Measurements from ENCODE around the gene CLCN5.

The CLCN5 gene

DNA sequence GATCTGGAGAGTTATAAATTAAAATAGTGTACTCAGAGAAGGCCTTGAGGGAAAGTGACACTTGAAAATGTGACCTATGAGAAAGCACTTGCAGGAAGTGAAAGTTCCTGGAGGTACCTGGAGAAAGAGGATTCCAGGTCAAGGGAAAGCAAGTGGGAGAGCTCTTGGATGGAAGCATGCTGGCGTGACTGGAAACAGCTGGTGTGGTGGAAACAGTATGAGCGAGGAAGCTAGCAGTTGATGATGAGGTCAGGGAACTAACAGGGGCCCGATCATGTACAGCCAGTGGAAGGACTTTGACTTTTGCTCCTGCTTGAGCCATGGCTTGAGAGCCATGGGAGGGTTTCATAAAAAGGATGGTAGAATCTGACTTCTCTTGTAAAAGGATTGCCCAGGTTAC, 9.5 kb upstream of the CLCN5 start:
- no peaks in the 10 kb centered on the region for H3K9me3 Mint-ChIP-seq
- no peak overlapping the region for H3K4me3 Mint-ChIP-seq
- H3K27ac Mint-ChIP-seq = no peak overlapping the region
- H3K27me3 Mint-ChIP-seq (ENCODE audit: low read depth) = no peaks in the 10 kb centered on the region
- no peaks in the 10 kb centered on the region for H3K36me3 Mint-ChIP-seq (ENCODE audit: low read depth)
- peaks cover 10% of the 10 kb centered on the region for H3K4me1 Mint-ChIP-seq (ENCODE audit: low read depth)

DNA sequence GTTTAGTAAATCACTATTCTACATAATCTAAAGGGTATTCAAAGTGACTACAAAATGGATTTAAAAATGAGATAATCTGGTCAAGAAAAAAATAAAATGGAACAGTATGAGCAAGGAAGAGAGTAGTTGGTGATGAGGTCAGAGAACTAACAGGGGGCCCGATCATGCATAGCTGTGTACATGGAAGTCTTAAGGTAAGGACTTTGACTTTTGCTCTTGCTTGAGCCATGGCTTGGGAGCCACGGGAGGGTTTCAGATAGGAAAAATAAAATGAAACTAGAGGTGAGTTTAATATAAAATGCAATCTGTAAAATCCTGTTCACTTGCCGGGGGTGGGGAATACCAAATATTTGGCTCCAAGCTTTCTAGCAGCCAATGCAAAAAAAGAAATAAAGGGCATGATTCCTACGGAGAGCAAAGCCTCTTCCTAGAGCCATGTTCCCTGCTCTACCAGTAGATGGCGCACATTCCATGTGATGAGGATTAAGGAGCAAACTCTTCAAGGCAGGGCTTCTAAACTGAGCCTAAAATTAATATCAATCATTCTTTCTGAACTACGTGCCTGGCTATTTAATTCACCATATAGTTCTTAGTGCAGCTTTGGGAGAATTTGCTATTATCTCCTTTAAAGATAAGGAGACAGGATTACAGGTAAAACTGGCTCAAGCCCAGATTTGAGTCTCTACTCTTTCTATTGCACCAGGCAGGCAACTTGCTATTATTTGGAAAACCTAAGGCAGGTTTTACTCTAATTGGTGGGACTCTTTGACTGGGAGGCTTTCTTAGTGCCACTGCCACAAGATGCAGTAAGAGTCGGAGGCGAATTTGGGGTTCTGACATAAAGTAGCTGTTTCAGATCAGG, 6.8 kb upstream of the CLCN5 start:
- no peaks in the 10 kb centered on the region for H3K9me3 Mint-ChIP-seq

DNA sequence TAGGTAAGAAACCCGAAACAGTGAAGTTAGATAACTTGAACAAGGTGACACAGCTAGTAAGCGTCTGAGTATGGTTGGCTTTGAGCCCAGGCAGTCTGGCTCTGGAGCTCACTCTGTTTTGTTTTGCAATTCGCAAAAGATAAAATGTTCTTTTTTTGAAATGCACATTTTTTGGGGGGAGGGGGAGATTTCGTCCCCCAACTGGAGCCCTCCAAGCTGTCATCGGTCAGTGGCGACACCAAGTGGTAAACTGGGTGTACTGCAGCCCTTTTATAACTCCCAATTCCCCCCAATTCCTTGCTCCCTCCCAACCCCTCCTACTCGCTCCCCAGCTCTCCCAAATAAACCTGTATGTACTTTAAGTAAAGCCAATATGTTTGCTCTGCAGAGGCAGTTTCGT, 2.8 kb upstream of the CLCN5 start:
- H3K9me3 Mint-ChIP-seq = no peaks in the 10 kb centered on the region
- H3K36me3 Mint-ChIP-seq (ENCODE audit: low read depth) = peaks cover 1% of the 10 kb centered on the region
- H3K4me1 Mint-ChIP-seq (ENCODE audit: low read depth) = peaks cover 9% of the 10 kb centered on the region
- H3K27ac Mint-ChIP-seq = no peak overlapping the region
- H3K27me3 Mint-ChIP-seq (ENCODE audit: low read depth) = no peaks in the 10 kb centered on the region
- no peak overlapping the region for H3K4me3 Mint-ChIP-seq

More for the DNA sequence above, 6.8 kb upstream of the CLCN5 start:
- Mint-ChIP-seq H3K4me3 (no peak overlapping the region), H3K4me1 (ENCODE audit: low read depth) (peaks cover 3% of the 10 kb centered on the region), H3K27ac (no peak overlapping the region), H3K27me3 (ENCODE audit: low read depth) (no peaks in the 10 kb centered on the region), H3K36me3 (ENCODE audit: low read depth) (no peaks in the 10 kb centered on the region)

DNA sequence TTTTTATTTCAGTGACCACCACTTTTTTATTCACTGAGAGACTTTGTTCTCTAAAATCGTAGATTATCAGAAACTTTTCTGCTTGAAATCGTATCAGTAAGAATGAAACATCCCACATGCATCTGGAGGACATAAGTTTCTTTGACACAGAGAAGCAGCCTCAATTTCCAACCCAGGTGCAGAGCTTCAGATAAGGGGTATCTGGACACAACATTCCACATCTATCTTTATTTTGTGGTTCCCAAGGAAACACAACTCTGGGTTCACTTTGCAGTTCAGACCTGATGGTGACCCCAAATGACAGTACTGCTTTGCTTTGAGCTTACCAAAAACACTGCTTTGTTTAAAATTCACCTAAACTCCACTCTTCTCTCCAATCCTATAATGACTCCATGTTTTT, 1.3 kb upstream of the CLCN5 start:
- H3K27ac Mint-ChIP-seq = no peak overlapping the region

DNA sequence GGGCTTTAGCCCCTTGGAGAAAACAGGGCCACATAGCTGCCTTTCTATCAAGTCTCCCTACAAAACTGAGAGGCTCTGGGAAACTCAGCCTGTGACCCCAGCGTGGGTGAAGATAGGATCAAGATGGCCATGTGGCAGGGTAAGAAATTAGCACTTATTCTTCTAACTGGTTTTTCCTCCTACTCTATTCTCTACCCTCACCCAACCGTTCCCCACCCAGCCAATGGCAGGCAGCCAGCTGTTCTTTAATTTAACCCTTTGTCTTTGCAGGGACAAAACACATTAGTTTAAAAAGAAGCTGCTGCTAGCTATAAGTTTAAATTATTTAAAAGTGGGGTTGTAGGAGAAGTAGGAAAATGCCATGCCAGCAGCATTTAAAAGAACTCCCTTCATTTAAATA, 2.8 kb downstream of the CLCN5 start:
- Mint-ChIP-seq H3K36me3 (ENCODE audit: low read depth) (peaks cover 7% of the 10 kb centered on the region), H3K27me3 (ENCODE audit: low read depth) (no peaks in the 10 kb centered on the region), H3K9me3 (no peaks in the 10 kb centered on the region), H3K4me1 (ENCODE audit: low read depth) (peaks cover 13% of the 10 kb centered on the region), H3K4me3 (no peak overlapping the region), H3K27ac (no peak overlapping the region)

More for the DNA sequence above, 1.3 kb upstream of the CLCN5 start:
- peaks cover 11% of the 10 kb centered on the region for H3K4me1 Mint-ChIP-seq (ENCODE audit: low read depth)
- peaks cover 1% of the 10 kb centered on the region for H3K36me3 Mint-ChIP-seq (ENCODE audit: low read depth)
- no peak overlapping the region for H3K4me3 Mint-ChIP-seq
- H3K27me3 Mint-ChIP-seq (ENCODE audit: low read depth) = no peaks in the 10 kb centered on the region
- no peaks in the 10 kb centered on the region for H3K9me3 Mint-ChIP-seq

DNA sequence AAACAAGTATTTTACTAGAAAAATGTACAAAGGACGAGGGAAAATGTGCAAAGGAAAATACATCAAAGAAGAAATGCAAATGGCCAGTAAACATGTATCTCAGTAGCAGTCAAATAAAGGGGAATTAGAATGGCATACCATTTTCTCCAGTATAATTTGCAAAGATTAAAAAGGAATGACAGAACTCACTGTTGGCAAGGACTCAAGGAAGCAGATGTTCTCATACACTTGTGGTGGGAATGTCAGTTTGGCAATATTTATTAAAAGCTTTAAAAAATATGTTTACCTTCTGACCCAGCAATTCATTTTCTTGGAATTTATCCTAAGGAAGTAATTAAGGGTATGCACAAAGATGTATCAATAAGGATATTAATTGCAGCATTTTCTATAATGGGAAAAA, 7.6 kb downstream of the CLCN5 start:
- Mint-ChIP-seq H3K4me3 (no peak overlapping the region), H3K27me3 (ENCODE audit: low read depth) (no peaks in the 10 kb centered on the region), H3K4me1 (ENCODE audit: low read depth) (peaks cover 2% of the 10 kb centered on the region), H3K36me3 (ENCODE audit: low read depth) (peaks cover 6% of the 10 kb centered on the region), H3K9me3 (no peaks in the 10 kb centered on the region), H3K27ac (no peak overlapping the region)

DNA sequence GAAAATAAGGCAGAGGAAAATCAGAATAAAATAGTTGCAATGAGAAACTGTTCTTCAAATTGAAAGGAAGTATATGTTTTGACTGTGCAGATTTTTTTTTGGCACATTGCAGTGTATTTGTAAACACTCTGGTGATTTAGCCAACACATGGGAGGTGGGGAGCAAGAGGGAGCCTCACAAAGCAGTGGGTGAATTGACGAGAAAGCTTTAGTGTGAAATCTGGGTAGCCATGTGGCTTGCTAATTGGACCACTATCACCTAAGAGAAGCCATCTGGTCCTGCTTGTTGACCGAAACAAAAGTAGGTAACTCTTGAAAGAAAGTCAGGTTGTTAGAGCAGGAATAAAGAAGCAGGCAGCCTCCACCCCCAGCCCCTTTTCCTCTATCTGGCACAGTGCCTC, 10.4 kb downstream of the CLCN5 start:
- H3K4me3 Mint-ChIP-seq = no peak overlapping the region
- H3K27ac Mint-ChIP-seq = no peak overlapping the region
- H3K36me3 Mint-ChIP-seq (ENCODE audit: low read depth) = no peaks in the 10 kb centered on the region
- H3K4me1 Mint-ChIP-seq (ENCODE audit: low read depth) = no peaks in the 10 kb centered on the region
- H3K9me3 Mint-ChIP-seq = no peaks in the 10 kb centered on the region
- H3K27me3 Mint-ChIP-seq (ENCODE audit: low read depth) = no peaks in the 10 kb centered on the region

DNA sequence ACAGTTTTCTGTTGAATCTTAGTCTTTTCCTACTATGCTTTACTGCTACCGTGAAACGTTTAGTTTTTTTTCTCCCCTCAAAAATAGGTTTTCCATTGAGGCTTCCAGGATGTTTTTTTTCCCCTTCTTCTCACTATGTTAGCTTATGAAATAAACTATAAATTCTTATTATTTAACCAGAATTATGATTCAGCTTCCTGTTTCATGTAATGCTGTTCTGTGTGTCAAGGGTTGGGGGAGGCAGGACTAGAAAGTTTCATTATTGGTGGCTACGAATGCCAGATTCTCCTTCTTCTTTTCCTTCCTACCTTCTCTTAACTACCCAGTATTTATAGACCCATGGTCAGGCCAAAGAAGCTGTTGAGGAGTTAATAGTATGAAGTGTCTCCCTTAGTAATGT, 11.8 kb downstream of the CLCN5 start:
- Mint-ChIP-seq H3K36me3 (ENCODE audit: low read depth) (no peaks in the 10 kb centered on the region), H3K9me3 (no peaks in the 10 kb centered on the region), H3K27ac (no peak overlapping the region), H3K4me1 (ENCODE audit: low read depth) (no peaks in the 10 kb centered on the region), H3K4me3 (no peak overlapping the region), H3K27me3 (ENCODE audit: low read depth) (no peaks in the 10 kb centered on the region)

DNA sequence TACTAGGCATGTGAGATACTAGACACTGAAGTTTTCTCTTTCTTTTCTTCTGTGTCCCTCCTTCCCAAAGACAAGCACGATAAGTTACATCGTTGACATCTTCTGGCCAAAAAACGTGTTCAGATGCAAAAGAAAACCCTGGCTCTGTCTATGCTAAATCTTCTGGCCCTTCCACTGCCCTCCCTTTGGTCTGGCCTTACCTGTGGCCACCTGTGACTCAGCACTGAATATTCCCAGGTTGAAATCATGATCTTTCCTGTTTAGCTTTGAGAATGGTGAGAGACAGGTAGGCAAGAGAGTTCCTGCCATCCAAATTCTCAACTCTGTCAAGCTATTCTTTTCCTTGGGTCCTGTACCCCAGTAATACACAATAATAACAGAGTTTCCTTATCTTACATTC, 12.3 kb downstream of the CLCN5 start:
- Mint-ChIP-seq H3K27ac (no peak overlapping the region), H3K4me3 (no peak overlapping the region), H3K4me1 (ENCODE audit: low read depth) (no peaks in the 10 kb centered on the region), H3K36me3 (ENCODE audit: low read depth) (no peaks in the 10 kb centered on the region), H3K9me3 (no peaks in the 10 kb centered on the region), H3K27me3 (ENCODE audit: low read depth) (no peaks in the 10 kb centered on the region)

DNA sequence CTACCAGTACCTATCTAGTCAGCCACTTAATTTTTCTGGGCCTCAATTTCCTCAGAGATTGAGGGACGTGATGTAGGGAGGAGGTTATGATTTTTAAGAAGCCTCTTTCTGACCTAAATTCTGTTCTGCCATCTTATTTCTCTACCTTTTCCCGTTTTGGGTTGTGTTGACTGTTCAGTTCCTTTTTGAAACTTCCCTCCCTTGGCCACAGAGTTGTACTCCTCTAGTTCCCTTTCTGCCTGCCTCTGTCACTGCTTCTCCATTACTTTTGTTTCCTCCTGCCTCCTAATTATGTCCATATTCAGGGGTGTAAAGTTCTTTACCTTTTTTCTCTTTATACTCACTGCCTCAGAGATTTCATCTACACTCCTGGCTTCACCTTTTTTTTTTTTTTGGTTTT, 25.4 kb downstream of the CLCN5 start:
- Mint-ChIP-seq H3K27ac (no peak overlapping the region), H3K36me3 (ENCODE audit: low read depth) (no peaks in the 10 kb centered on the region), H3K4me3 (no peak overlapping the region), H3K27me3 (ENCODE audit: low read depth) (no peaks in the 10 kb centered on the region), H3K9me3 (no peaks in the 10 kb centered on the region), H3K4me1 (ENCODE audit: low read depth) (peaks cover 5% of the 10 kb centered on the region)

DNA sequence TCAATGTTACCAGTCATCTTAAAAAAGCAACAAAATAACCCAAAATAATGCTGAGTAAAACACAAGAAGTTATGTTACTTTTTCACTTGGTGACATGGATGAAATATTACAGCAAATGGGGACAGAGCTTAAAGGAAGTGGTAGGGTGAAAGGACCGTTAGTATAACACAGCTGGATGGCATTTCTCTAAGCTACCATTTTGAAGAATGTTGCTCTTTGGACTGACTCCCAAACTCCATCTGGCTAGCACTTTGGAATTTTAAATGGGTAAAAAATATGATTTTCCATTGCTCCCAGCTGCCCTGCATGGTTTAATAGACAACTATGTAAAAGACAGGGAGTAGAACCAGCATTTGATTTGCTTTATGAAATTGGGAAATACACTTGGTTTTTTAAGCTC, 27.6 kb downstream of the CLCN5 start:
- H3K9me3 Mint-ChIP-seq = no peaks in the 10 kb centered on the region
- H3K4me3 Mint-ChIP-seq = no peak overlapping the region
- no peak overlapping the region for H3K27ac Mint-ChIP-seq
- H3K27me3 Mint-ChIP-seq (ENCODE audit: low read depth) = no peaks in the 10 kb centered on the region
- H3K4me1 Mint-ChIP-seq (ENCODE audit: low read depth) = peaks cover 5% of the 10 kb centered on the region
- H3K36me3 Mint-ChIP-seq (ENCODE audit: low read depth) = no peaks in the 10 kb centered on the region

DNA sequence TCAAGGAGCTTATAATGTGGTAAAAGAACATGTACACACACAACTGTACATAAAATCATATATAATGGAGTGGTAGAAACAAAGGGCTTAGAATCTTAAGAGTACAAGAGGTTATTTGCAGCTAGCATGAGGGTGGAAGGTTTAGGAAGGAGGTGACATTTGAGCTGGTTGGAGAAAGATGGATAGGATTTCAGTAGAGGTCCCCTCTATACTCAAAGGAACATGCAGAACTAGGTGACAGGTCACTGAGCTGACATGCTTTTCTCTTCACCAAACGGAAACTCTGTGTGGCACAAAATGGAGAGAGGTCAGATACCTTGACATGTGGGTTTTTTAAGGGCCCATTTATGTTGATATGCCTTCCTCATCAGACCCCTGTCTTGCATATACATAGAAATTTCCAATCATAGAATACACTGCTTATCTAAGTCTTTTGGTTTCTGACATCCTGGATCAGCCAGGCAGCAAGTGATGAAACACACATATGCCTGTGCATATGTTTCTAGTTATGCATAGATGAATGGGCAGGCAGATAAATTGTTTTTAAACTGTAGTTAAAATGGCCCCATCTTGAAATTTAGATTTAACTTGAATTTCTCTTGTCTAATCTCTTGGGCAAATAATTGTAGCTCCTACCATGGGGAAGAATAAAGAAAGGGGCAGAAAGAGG, 29.3 kb downstream of the CLCN5 start:
- Mint-ChIP-seq H3K27me3 (ENCODE audit: low read depth) (no peaks in the 10 kb centered on the region), H3K9me3 (no peaks in the 10 kb centered on the region), H3K4me1 (ENCODE audit: low read depth) (peaks cover 5% of the 10 kb centered on the region), H3K4me3 (no peak overlapping the region), H3K36me3 (ENCODE audit: low read depth) (no peaks in the 10 kb centered on the region), H3K27ac (no peak overlapping the region)

DNA sequence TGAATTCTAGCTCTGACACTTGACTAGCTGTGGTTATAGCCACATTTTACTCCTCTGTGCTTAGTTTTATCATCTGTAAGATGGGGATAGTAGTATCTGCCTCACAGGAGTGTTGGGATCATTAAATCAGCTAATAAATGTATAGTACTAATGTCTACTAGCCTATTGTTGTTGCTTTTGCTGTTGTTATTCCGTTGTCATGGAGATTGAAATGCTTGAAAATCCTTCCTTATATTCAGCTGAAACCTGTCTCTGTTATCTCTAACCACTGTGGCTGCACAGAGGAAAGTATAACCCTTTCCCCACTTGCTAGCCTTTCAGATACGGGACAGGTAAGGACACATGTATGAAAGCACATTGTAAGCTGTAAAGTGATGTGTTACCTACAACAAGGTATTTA, 33.9 kb downstream of the CLCN5 start:
- H3K9me3 Mint-ChIP-seq = no peaks in the 10 kb centered on the region
- no peak overlapping the region for H3K27ac Mint-ChIP-seq
- H3K36me3 Mint-ChIP-seq (ENCODE audit: low read depth) = no peaks in the 10 kb centered on the region
- no peaks in the 10 kb centered on the region for H3K27me3 Mint-ChIP-seq (ENCODE audit: low read depth)
- H3K4me1 Mint-ChIP-seq (ENCODE audit: low read depth) = no peaks in the 10 kb centered on the region
- no peak overlapping the region for H3K4me3 Mint-ChIP-seq

DNA sequence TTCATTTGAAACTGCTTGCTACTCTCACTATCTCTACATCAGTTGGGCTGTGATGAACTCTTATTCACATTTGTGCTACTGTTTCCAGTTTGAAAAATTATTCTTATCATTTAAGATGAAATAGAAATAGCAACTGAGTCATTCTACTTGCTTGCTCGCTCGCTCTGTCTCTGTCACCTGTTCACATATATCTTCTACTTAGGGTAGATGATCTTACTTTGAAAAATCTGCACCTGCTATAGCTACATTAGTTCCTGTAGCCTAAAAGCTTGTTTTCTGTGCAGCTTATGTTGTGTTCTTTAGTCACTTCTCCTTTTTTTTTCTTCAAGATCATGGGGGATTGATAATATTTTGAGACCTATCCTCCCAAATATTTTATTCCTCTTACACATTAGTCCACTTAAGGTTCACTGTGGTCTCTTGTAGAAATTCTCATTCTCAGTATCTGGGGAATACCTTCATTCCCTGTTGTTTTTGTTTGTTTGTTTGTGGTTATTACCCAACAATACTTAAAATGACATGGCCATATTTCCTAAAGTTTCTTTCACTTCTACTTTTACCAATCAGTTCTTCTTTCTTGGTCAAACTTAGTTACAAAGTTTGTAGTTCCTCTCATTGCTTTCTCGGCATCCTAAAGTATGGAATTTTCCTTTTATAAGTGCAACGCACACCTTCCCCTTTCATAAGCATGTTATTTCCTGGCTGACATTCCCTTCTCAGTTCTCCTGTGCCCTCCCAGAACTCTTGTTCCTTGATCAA, 36.5 kb downstream of the CLCN5 start:
- no peaks in the 10 kb centered on the region for H3K9me3 Mint-ChIP-seq
- H3K27me3 Mint-ChIP-seq (ENCODE audit: low read depth) = no peaks in the 10 kb centered on the region
- no peaks in the 10 kb centered on the region for H3K4me1 Mint-ChIP-seq (ENCODE audit: low read depth)
- H3K4me3 Mint-ChIP-seq = no peak overlapping the region
- H3K36me3 Mint-ChIP-seq (ENCODE audit: low read depth) = no peaks in the 10 kb centered on the region
- H3K27ac Mint-ChIP-seq = no peak overlapping the region

DNA sequence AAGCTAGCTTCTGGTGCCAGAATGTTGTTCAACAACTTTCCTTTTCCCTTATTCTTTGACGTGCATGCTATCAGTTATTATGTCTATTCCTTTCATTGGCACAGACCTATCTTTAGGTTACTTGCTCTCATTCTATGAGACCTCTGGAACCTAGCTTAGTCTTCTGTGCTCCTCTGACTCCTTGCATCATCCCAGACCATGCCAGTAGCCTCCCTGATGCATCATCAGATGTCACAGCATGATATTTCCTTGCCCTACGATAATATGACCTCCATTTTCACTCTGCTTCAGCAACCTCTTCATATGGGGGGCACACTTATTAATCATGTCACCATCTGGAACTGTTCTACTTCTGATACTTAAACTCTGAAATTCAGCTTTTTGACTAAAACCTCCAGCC, 37.2 kb downstream of the CLCN5 start:
- no peaks in the 10 kb centered on the region for H3K36me3 Mint-ChIP-seq (ENCODE audit: low read depth)

More for the DNA sequence above, 37.2 kb downstream of the CLCN5 start:
- Mint-ChIP-seq H3K27me3 (ENCODE audit: low read depth) (no peaks in the 10 kb centered on the region), H3K9me3 (no peaks in the 10 kb centered on the region), H3K4me1 (ENCODE audit: low read depth) (no peaks in the 10 kb centered on the region), H3K4me3 (no peak overlapping the region), H3K27ac (no peak overlapping the region)
